Ishikawa (cell line): ENCODE measurements around the gene RFX8.

Experiments
- CEBPB ChIP-seq: IDR thresholded peaks from 2 replicates; pipeline ENCODE4 v1.6.1; 2012
- CREB1 ChIP-seq: IDR thresholded peaks from 2 replicates; pipeline ENCODE4 v1.6.1; 2012; ENCODE audit warnings: low read depth
- EGR1 ChIP-seq: IDR thresholded peaks from 2 replicates; pipeline ENCODE4 v1.6.1; 2012
- EP300 ChIP-seq: IDR thresholded peaks from 2 replicates; pipeline ENCODE4 v1.6.1; 2012; ENCODE audit warnings: borderline replicate concordance
- FOXM1 ChIP-seq: IDR thresholded peaks from 2 replicates; pipeline ENCODE4 v1.6.1; 2012; ENCODE audit warnings: low read depth, borderline replicate concordance
- NFIC ChIP-seq: IDR thresholded peaks from 2 replicates; pipeline ENCODE4 v1.6.1; 2012
- RAD21 ChIP-seq: IDR thresholded peaks from 2 replicates; pipeline ENCODE4 v1.6.1; 2012; ENCODE audit warnings: low read depth
- TAF1 ChIP-seq: IDR thresholded peaks from 2 replicates; pipeline ENCODE4 v1.6.1; 2012; ENCODE audit warnings: low read depth, mild to moderate bottlenecking
- TCF12 ChIP-seq: IDR thresholded peaks from 2 replicates; pipeline ENCODE4 v1.6.1; 2012; ENCODE audit warnings: low read depth
- TEAD4 ChIP-seq: IDR thresholded peaks from 2 replicates; pipeline ENCODE4 v1.6.1; 2012
- YY1 ChIP-seq: IDR thresholded peaks from 2 replicates; pipeline ENCODE4 v1.6.1; 2012; ENCODE audit warnings: low read depth
- ZBTB7A ChIP-seq: IDR thresholded peaks from 2 replicates; pipeline ENCODE4 v1.6.1; 2012; ENCODE audit warnings: low read depth
- TF ChIP-seq, protein P1 (sequence below): IDR thresholded peaks from 2 replicates; pipeline ENCODE4 v1.6.1; 2012; ENCODE audit warnings: low read depth, mild to moderate bottlenecking
- TF ChIP-seq, protein P2 (sequence below): IDR thresholded peaks from 2 replicates; pipeline ENCODE4 v1.6.1; 2012
- TF ChIP-seq, protein P3 (sequence below): IDR thresholded peaks from 2 replicates; pipeline ENCODE4 v1.6.1; 2012

The RFX8 gene

DNA sequence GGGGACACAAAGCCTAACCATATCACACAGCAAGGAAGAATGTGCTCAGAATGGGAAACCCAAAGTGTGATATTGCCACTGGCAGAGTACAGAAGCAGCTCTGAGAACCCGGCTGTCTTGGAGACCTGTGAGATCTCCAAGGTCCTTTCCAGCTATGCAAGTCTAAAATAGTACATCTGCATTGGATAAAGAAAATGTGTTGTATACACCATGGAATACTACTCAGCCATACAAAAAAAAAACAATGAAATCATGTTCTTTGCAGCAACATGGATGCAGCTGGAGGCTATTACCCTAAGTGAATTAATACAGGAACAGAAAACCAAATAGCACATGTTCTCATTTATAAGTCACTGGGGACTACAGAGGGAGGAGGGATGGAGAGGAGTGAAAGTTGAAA lies 36.5 kb upstream of the RFX8 start:
- TF ChIP-seq FOXM1 (no peak), TEAD4 (no peak), CREB1 (no peak), EGR1 (no peak), ZBTB7A (no peak), CEBPB (no peak), RAD21 (no peak), EP300 (no peak), YY1 (no peak), NFIC (no peak), TAF1 (no peak), TCF12 (no peak)
- TF ChIP-seq, protein P1, sequence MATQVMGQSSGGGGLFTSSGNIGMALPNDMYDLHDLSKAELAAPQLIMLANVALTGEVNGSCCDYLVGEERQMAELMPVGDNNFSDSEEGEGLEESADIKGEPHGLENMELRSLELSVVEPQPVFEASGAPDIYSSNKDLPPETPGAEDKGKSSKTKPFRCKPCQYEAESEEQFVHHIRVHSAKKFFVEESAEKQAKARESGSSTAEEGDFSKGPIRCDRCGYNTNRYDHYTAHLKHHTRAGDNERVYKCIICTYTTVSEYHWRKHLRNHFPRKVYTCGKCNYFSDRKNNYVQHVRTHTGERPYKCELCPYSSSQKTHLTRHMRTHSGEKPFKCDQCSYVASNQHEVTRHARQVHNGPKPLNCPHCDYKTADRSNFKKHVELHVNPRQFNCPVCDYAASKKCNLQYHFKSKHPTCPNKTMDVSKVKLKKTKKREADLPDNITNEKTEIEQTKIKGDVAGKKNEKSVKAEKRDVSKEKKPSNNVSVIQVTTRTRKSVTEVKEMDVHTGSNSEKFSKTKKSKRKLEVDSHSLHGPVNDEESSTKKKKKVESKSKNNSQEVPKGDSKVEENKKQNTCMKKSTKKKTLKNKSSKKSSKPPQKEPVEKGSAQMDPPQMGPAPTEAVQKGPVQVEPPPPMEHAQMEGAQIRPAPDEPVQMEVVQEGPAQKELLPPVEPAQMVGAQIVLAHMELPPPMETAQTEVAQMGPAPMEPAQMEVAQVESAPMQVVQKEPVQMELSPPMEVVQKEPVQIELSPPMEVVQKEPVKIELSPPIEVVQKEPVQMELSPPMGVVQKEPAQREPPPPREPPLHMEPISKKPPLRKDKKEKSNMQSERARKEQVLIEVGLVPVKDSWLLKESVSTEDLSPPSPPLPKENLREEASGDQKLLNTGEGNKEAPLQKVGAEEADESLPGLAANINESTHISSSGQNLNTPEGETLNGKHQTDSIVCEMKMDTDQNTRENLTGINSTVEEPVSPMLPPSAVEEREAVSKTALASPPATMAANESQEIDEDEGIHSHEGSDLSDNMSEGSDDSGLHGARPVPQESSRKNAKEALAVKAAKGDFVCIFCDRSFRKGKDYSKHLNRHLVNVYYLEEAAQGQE = no peak
- TF ChIP-seq, protein P2, sequence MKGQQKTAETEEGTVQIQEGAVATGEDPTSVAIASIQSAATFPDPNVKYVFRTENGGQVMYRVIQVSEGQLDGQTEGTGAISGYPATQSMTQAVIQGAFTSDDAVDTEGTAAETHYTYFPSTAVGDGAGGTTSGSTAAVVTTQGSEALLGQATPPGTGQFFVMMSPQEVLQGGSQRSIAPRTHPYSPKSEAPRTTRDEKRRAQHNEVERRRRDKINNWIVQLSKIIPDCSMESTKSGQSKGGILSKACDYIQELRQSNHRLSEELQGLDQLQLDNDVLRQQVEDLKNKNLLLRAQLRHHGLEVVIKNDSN = no peak
- TF ChIP-seq, protein P3, sequence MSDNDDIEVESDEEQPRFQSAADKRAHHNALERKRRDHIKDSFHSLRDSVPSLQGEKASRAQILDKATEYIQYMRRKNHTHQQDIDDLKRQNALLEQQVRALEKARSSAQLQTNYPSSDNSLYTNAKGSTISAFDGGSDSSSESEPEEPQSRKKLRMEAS = no peak

DNA sequence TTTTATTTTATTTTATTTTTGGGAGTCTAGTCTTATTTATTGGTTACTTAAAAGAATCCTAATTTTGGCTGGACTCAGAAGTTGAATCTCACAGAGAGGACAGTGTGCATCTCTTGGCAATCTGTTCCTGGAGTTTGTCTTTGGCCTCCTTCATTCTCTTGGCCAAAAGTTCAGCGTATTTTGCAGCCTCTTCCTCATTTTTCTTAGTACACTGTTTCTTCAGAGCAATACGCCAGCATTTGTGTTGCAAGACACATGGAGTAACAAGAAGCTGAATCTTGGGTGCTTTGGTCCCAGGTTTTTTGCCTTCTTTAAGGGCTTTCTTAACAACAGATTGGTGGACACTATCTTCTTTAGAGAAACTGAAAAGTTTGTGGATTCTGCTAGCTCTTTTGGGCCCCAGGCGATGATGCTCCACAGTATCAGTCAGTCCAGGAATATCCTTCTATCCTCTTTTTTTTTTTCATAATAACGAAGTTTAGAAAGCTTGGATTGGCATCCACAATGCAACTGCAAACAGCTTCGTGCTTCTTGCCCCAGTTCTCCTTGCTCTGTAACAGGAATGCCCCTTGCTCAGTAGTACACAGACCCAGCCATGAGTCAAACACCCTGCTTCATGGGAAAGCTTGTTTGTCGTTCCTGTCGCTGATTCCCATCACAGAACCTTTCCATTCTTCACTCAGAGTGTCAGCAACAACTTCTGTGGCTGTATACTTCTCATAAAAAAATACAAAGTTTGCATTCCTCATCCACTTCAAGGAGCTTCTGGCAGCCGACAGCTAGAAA lies 34.8 kb upstream of the RFX8 start:
- TF ChIP-seq, protein P3 = no peak
- TF ChIP-seq TCF12 (no peak), FOXM1 (no peak), ZBTB7A (no peak), TAF1 (no peak), CEBPB (no peak), EGR1 (no peak), RAD21 (no peak), NFIC (no peak), YY1 (no peak), CREB1 (no peak), EP300 (no peak), TEAD4 (no peak)
- TF ChIP-seq, protein P1 = no peak
- TF ChIP-seq, protein P2 = no peak

DNA sequence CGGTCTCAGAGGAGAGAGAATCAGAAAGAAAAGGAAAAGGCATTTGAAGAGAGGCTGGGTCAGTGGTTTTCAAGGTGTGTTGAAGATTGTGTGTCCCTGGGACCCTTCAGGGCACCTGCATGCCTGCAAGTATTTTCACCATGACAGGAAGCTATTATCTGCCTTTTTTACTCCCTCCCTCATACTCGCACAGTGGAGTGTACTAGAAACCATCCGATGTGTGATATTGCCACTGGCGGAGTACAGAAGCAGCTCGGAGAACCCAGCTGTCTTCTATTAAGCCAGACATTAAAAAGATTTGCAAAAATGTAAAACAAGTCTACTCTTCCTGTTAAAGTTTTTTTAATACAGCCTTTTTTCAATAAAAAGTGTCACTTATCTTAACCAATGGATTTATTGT lies 33.7 kb upstream of the RFX8 start:
- TF ChIP-seq YY1 (no peak), FOXM1 (no peak), EGR1 (no peak), CEBPB (no peak)

DNA sequence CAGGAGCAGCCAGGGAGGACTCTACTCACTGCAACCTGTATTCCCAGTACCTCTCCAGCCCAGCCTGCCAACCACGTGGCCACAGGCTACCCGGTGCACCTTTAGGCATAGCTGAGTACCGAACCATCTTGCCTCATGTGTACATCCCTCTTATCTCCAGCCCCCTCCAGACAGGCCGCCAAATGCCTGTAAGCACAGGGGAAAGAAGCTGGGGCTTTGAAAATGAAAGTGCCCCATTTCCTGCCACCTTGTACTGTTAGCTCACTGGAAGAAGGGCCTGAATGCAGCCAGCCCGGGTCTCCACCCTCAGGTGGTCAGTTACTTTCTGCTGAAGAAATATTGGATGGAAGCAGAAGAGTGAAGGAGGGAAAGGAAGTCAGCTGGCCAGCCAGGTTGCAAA lies 27.2 kb upstream of the RFX8 start:
- no peak for TF ChIP-seq CREB1
- TF ChIP-seq CEBPB = no peak
- no peak for TF ChIP-seq TAF1
- TF ChIP-seq EGR1 = no peak
- TF ChIP-seq YY1 = no peak
- TF ChIP-seq TCF12 = no peak
- no peak for TF ChIP-seq ZBTB7A
- TF ChIP-seq EP300 = no peak
- no peak for TF ChIP-seq NFIC

DNA sequence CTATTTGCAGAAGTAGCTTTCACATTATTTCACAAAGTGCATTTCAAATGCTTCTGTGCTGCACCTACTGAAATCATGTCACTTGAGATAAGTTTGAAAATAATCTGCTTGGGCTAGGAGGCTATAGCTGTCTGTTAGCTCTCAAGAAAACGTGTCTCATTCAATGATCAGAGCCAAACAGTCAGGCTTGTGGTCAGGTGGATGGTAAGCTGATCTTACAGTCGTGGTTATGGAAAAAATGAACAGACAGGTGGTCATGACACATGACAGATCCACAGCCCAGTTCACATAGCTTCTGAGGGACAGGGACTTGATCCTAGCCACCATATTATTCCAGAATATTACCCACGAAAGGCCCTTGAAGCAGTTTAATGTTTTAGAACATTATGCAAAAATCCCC lies 26.5 kb upstream of the RFX8 start:
- TF ChIP-seq RAD21 = no peak
- no peak for TF ChIP-seq FOXM1
- TF ChIP-seq EGR1 = no peak
- TF ChIP-seq NFIC = no peak
- no peak for TF ChIP-seq EP300
- no peak for TF ChIP-seq CREB1
- TF ChIP-seq CEBPB = no peak
- TF ChIP-seq TEAD4 = no peak
- no peak for TF ChIP-seq TCF12
- TF ChIP-seq, protein P3 = no peak
- TF ChIP-seq ZBTB7A = no peak

DNA sequence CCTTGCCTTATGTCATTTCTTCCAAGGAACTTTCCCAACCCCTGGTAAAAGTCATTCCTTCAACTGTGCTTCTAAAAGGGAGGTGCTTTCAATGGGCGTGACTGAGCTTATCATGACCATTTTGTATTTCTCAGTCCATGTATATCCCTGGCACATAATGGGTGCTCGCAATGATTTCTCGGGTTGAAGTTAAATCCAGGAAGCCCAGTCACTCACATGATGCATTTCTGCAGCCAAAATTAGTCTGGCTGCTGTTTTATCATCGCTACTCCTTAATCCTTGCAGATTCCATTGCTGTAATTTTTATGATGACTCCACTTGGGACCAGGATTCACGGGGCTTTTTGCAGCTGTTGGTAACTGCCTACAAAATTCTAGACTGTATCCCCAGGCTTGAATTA lies 25.9 kb upstream of the RFX8 start:
- TF ChIP-seq TAF1 (no peak), TCF12 (no peak), NFIC (no peak), YY1 (no peak), TEAD4 (no peak), ZBTB7A (no peak), CREB1 (no peak), RAD21 (no peak), FOXM1 (no peak), EGR1 (no peak), CEBPB (no peak), EP300 (no peak)
- TF ChIP-seq, protein P1 = no peak
- TF ChIP-seq, protein P2 = no peak
- TF ChIP-seq, protein P3 = no peak
